H1 (cell line): Measurements from ENCODE around the gene TBC1D22A. TPM values are rescaled to one million over a fixed set of nuclear protein-coding genes. Genes with fewer than 3 reads are reported as not detected.

Experiments used
- ATF2 ChIP-seq: IDR thresholded peaks from 2 replicates; pipeline ENCODE4 v1.6.1; 2012; ENCODE audit warnings: low read length, inconsistent platforms
- CBX8 ChIP-seq: fragments of 300-800, 300-1000 bp; sonication (generic); IDR thresholded peaks from 2 replicates; pipeline ENCODE4 v1.7.1; 2016; ENCODE audit warnings: low read depth, low read length, borderline replicate concordance
- CHD2 ChIP-seq: IDR thresholded peaks from 2 replicates; pipeline ENCODE4 v1.6.1; 2012; ENCODE audit warnings: low read length, improper control_type of control experiment
- YY1 ChIP-seq: IDR thresholded peaks from 2 replicates; pipeline ENCODE4 v1.6.1; 2011; ENCODE audit warnings: low read depth, mild to moderate bottlenecking, low read length
- polyA plus RNA-seq, 7 experiments: library from polyadenylated mRNA; depleted of rRNA in 3 of 7; stranded (reverse) in 5 of 7; unstranded in 2 of 7; fragments of >200 nt in 5 of 7; fragments of 200-250 nt in 2 of 7; gene quantifications; 1 replicate in 5 of 7; 2 replicates in 1 of 7; 4 replicates in 1 of 7; pipeline versions ENCODE4 v1.2.1 to v1.2.3, GENCODE V29; 2011 to 2013; ENCODE audit warnings: missing spikeins in 2 of 7, mixed read lengths in 2 of 7
- total RNA-seq: library from RNA; stranded (reverse); fragmentation: NEBNext Ultra II Directional; extraction: Animal tissue kit (Norgen Biotek cat#: 25700); gene quantifications from 2 replicates; pipeline ENCODE4 v1.2.1, GENCODE V29; 2021

TBC1D22A gene
- total and polyA plus RNA-seq, 2 of the 8 experiments (the other 6 are each of a cell fraction or from before 2014, with no cell fraction given): 11.9 to 18.4 TPM

GRCh38 chr22:47107431-47107830 is 345.0 kb downstream of the TBC1D22A start (continued):
- TF ChIP-seq CBX8 (no peak), YY1 (no peak), CHD2 (no peak), ATF2 (no peak)
